NCI-H2029 treated with DMSO at 0.1 percent for 48 hours (cell line): ENCODE results near the gene INPP1.
"Not testable (repeated sequence)": the region's sequence is repeated elsewhere in the genome, so short reads cannot be mapped to it uniquely, and the experiment has no call there.

ENCODE experiments used
- DNase-seq: peaks from one replicate; lab custom pipeline; 2025; lab: John Stamatoyannopoulos, UW

The INPP1 gene

GRCh38 chr2:190333928-190334327 lies 9.5 kb upstream of the INPP1 start:
- no peak for DNase-seq

GRCh38 chr2:190334479-190335224 lies 8.7 kb upstream of the INPP1 start:
- no peak for DNase-seq

GRCh38 chr2:190335225-190335559 lies 8.2 kb upstream of the INPP1 start:
- DNase-seq: no peak

- DNase-seq: not testable (repeated sequence)
Observed at GRCh38 chr2:190335584-190335983, 7.8 kb upstream of the INPP1 start.

GRCh38 chr2:190336420-190336819 lies 7.0 kb upstream of the INPP1 start:
- DNase-seq: no peak

- no peak for DNase-seq
Observed at GRCh38 chr2:190338453-190338852, 4.9 kb upstream of the INPP1 start.

- no peak for DNase-seq
Observed at GRCh38 chr2:190339394-190339793, 4.0 kb upstream of the INPP1 start.

- peak; percentile 55 for DNase-seq
Observed at GRCh38 chr2:190340369-190340768, 3.0 kb upstream of the INPP1 start.

GRCh38 chr2:190342611-190343010 lies 778 bp upstream of the INPP1 start:
- no peak for DNase-seq

GRCh38 chr2:190343089-190343535 lies 277 bp upstream of the INPP1 start:
- no peak for DNase-seq

- peak; percentile 27 for DNase-seq
Observed at GRCh38 chr2:190344276-190344827, 963 bp downstream of the INPP1 start.

GRCh38 chr2:190350371-190350770 lies 7.0 kb downstream of the INPP1 start:
- DNase-seq: no peak

- no peak for DNase-seq
Observed at GRCh38 chr2:190351955-190352354, 8.6 kb downstream of the INPP1 start.

- peak; percentile 90 for DNase-seq
Observed at GRCh38 chr2:190352668-190353536, 9.5 kb downstream of the INPP1 start.

GRCh38 chr2:190353537-190353899 lies 10.1 kb downstream of the INPP1 start:
- DNase-seq: no peak

- no peak for DNase-seq
Observed at GRCh38 chr2:190354003-190354690, 10.8 kb downstream of the INPP1 start.

- DNase-seq: peak; percentile 20
Observed at GRCh38 chr2:190355968-190356644, 12.7 kb downstream of the INPP1 start.

- DNase-seq: no peak
Observed at GRCh38 chr2:190357600-190357999, 14.2 kb downstream of the INPP1 start.

- not testable (repeated sequence) for DNase-seq
Observed at GRCh38 chr2:190358655-190359448, 15.5 kb downstream of the INPP1 start.

GRCh38 chr2:190360561-190360960 lies 17.2 kb downstream of the INPP1 start:
- no peak for DNase-seq

GRCh38 chr2:190360965-190361364 lies 17.6 kb downstream of the INPP1 start:
- no peak for DNase-seq
